ENCODE measurements around the gene ZSCAN22.

Gene ZSCAN22

GRCh38 chr19:58346961-58347929 lies 20.5 kb downstream of the ZSCAN22 start:
- peak overlapping the region; percentile 48 for H3K27ac ChIP-seq

GRCh38 chr19:58348080-58348479 lies 21.3 kb downstream of the ZSCAN22 start:
- H3K27ac ChIP-seq, result peak overlapping the region; percentile 48

More at GRCh38 chr19:58346961-58347929, 20.5 kb downstream of the ZSCAN22 start:
- TF ChIP-seq ZFX (IDR thresholded peaks at IDR 0.05; ENCODE audit: borderline replicate concordance) (no peak), CTCF (IDR thresholded peaks at IDR 0.05) (no peak)

GRCh38 chr19:58349590-58349989 lies 22.8 kb downstream of the ZSCAN22 start:
- TF ChIP-seq ZFX (IDR thresholded peaks at IDR 0.05; ENCODE audit: borderline replicate concordance) (no peak), CTCF (IDR thresholded peaks at IDR 0.05) (no peak)
- H3K27ac ChIP-seq, result no peak overlapping the region

- TF ChIP-seq CTCF (IDR thresholded peaks at IDR 0.05) (no peak), ZFX (IDR thresholded peaks at IDR 0.05; ENCODE audit: borderline replicate concordance) (no peak)
- H3K27ac ChIP-seq, result no peak overlapping the region
These were observed 23.4 kb downstream of the ZSCAN22 start for GRCh38 chr19:58350001-58350861.

GRCh38 chr19:58350871-58351557 lies 24.2 kb downstream of the ZSCAN22 start:
- H3K27ac ChIP-seq, result no peak overlapping the region
- no peak for TF ChIP-seq CTCF (IDR thresholded peaks at IDR 0.05)
- TF ChIP-seq ZFX (IDR thresholded peaks at IDR 0.05; ENCODE audit: borderline replicate concordance), result no peak

- H3K27ac ChIP-seq, result no peak overlapping the region
- TF ChIP-seq ZFX (IDR thresholded peaks at IDR 0.05; ENCODE audit: borderline replicate concordance), result no peak
- no peak for TF ChIP-seq CTCF (IDR thresholded peaks at IDR 0.05)
These were observed 24.7 kb downstream of the ZSCAN22 start for GRCh38 chr19:58351558-58351878.

GRCh38 chr19:58351990-58352755 lies 25.4 kb downstream of the ZSCAN22 start:
- H3K27ac ChIP-seq, result no peak overlapping the region
- no peak for TF ChIP-seq ZFX (IDR thresholded peaks at IDR 0.05; ENCODE audit: borderline replicate concordance)
- no peak for TF ChIP-seq CTCF (IDR thresholded peaks at IDR 0.05)

Measured in 22Rv1 (cell line).